HepG2 (cell line): ENCODE measurements around the gene PRKD2. TPM values are rescaled to one million over a fixed set of nuclear protein-coding genes. Genes with fewer than 3 reads are reported as not detected.

Experiments used
- ATAC-seq: fragments of 200-7000 bp; cut with Tn5 transposase; 3 replicates; pipeline ENCODE4 v1.9.1; 2020; ENCODE audit warnings: mild to moderate bottlenecking, moderate library complexity
- BruUV-seq: library from RNA; stranded (reverse); fragments of 400-500 nt; replicated peaks from 2 replicates; lab custom pipeline; 2021; lab: Mats Ljungman, UMichigan
- CTCF ChIA-PET: fragments of 300-600 bp; formaldehyde crosslinking; extraction: SDS; loops from one replicate; lab custom pipeline; 2021; ENCODE audit warnings: low total read pairs, inconsistent platforms, low intra/inter-chr PET ratio; lab: Yijun Ruan, JAX
- POLR2A ChIA-PET: fragments of 350-600 bp; sonication (Branson Sonifier 250); formaldehyde crosslinking; loops from one replicate; lab custom pipeline; 2020; ENCODE audit warnings: antibody characterized with exemption, inconsistent platforms; lab: Yijun Ruan, JAX
- DNase-seq: peaks from one replicate; pipeline ENCODE4 v3.0.0-alpha.2; 2015; ENCODE audit warnings: low spot score
- FAIRE-seq: peaks from 3 replicates; lab custom pipeline; 2011; peaks lifted over from hg19 to GRCh38; lab: Jason Lieb, UNC
- H2AFZ ChIP-seq: one replicate; pipeline ENCODE4 v1.6.1; 2011; ENCODE audit warnings: low read length, inconsistent platforms
- H3K27ac ChIP-seq: fragments of 300-600 bp; 3 replicates; pipeline ENCODE4 v1.8.0; 2011; ENCODE audit warnings: mixed run types, mild to moderate bottlenecking, mixed read lengths, low read length, inconsistent platforms; ENCODE audit not compliant: insufficient read depth; ENCODE audit errors: extremely low read length
- H3K27me3 ChIP-seq, 2 experiments: fragments of 200-600 bp in 1 of 2; 2 replicates in 1 of 2; 3 replicates in 1 of 2; pipeline versions ENCODE4 v1.6.0 to v1.8.0; 2011; ENCODE audit warnings: low read length in 2 of 2, mild to moderate bottlenecking in 2 of 2, moderate library complexity in 2 of 2, inconsistent platforms in 1 of 2; ENCODE audit not compliant: insufficient read depth in 2 of 2, control insufficient read depth in 1 of 2
- H3K36me3 ChIP-seq, 2 experiments: fragments of 200-600 bp in 1 of 2; replicated peaks in 1 of 2; 2 replicates in 1 of 2; 3 replicates in 1 of 2; pipeline versions ENCODE4 v1.5.1 to v1.8.0; 2011; ENCODE audit warnings: low read length in 2 of 2, inconsistent platforms in 1 of 2; ENCODE audit not compliant: insufficient read depth in 2 of 2, control insufficient read depth in 1 of 2
- H3K4me1 ChIP-seq: 2 replicates; pipeline ENCODE4 v1.5.1; 2012; ENCODE audit warnings: low read length, inconsistent platforms; ENCODE audit not compliant: insufficient read depth
- H3K4me2 ChIP-seq: 2 replicates; pipeline ENCODE4 v1.6.0; 2011; ENCODE audit warnings: low read depth, low read length, inconsistent platforms
- H3K4me3 ChIP-seq, 3 experiments: fragments of 200-600 bp in 1 of 3; sonication (generic), shearing (Covaris generic) in 1 of 3; replicated peaks in 1 of 3; 2 replicates each; pipeline ENCODE4 v1.5.1; 2011 to 2016; ENCODE audit warnings: low read length in 3 of 3, inconsistent platforms in 2 of 3, low read depth in 2 of 3, mild to moderate bottlenecking in 2 of 3, control low read depth in 1 of 3, mixed read lengths in 1 of 3; ENCODE audit not compliant: insufficient read depth in 1 of 3
- H3K79me2 ChIP-seq: one replicate; pipeline ENCODE4 v1.6.1; 2011; ENCODE audit warnings: low read length, inconsistent platforms; ENCODE audit not compliant: insufficient read depth
- H3K9ac ChIP-seq: 2 replicates; pipeline ENCODE4 v1.6.0; 2011; ENCODE audit warnings: mild to moderate bottlenecking, low read depth, low read length, inconsistent platforms; ENCODE audit not compliant: insufficient read depth
- H3K9me3 ChIP-seq: 2 replicates; pipeline ENCODE4 v1.5.1; 2012; ENCODE audit warnings: mild to moderate bottlenecking, low read length
- H4K20me1 ChIP-seq: 2 replicates; pipeline ENCODE4 v1.6.0; 2011; ENCODE audit warnings: inconsistent platforms, mild to moderate bottlenecking, low read length, moderate library complexity; ENCODE audit not compliant: insufficient read depth
- ADNP ChIP-seq: sonication (generic); formaldehyde crosslinking; IDR thresholded peaks from 2 replicates; pipeline ENCODE4 v1.4.0; 2020; ENCODE audit warnings: missing genetic modification reagents
- HCFC1 ChIP-seq: fragments of 150-350 bp; IDR thresholded peaks from 2 replicates; pipeline ENCODE4 v1.6.1; 2014; ENCODE audit warnings: low read depth, low read length
- HOXA7 ChIP-seq: sonication (generic); formaldehyde crosslinking; IDR thresholded peaks from 2 replicates; pipeline ENCODE4 v1.8.1; 2022; ENCODE audit warnings: mild to moderate bottlenecking, missing genetic modification reagents, moderate library complexity
- ZC3H4 ChIP-seq: sonication (generic); formaldehyde crosslinking; IDR thresholded peaks from 2 replicates; pipeline ENCODE4 v1.4.0; 2020; ENCODE audit warnings: missing genetic modification reagents, borderline replicate concordance
- ZNF263 ChIP-seq: sonication (generic); formaldehyde crosslinking; IDR thresholded peaks from 2 replicates; pipeline ENCODE4 v1.4.0; 2020; ENCODE audit warnings: missing genetic modification reagents
- ZNF572 ChIP-seq: sonication (generic); formaldehyde crosslinking; IDR thresholded peaks from 2 replicates; pipeline ENCODE4 v1.5.1; 2020; ENCODE audit warnings: mild to moderate bottlenecking, missing genetic modification reagents
- ZNF629 ChIP-seq: sonication (generic); formaldehyde crosslinking; conservative IDR thresholded peaks from 2 replicates; pipeline ENCODE4 v1.5.0; 2020; ENCODE audit warnings: missing genetic modification reagents
- WGBS: methylation state at CpG from one replicate; pipeline ENCODE4 v1.1.6; 2017; ENCODE audit warnings: low lambda C conversion rate; 5-methylcytosine and 5-hydroxymethylcytosine counted together
- in situ Hi-C: cut with HindIII; loops from 2 replicates; pipeline ENCODE4 v1.10.0; 2017; ENCODE audit warnings: low pct_unique_long_range_greater_than_20kb; ENCODE audit not compliant: extremely low pct_ligation_motif_present
- intact Hi-C: fragments of 100-400 bp; cut with micrococcal nuclease; formaldehyde crosslinking; loops from one replicate; pipeline ENCODE4 v1.10.0; 2022; ENCODE audit not compliant: unreplicated experiment
- polyA plus RNA-seq, 8 experiments: library from polyadenylated mRNA; depleted of rRNA in 3 of 8; stranded (reverse) in 7 of 8; unstranded in 1 of 8; fragments of >200 nt; fragmentation: Illumina TruSeq in 4 of 8; extraction: Trizol in 4 of 8; gene quantifications; 2 replicates each; pipeline versions ENCODE4 v1.2.1 to v1.2.3, GENCODE V29; 2011 to 2016; ENCODE audit warnings: low read depth in 4 of 8, missing spikeins in 1 of 8, mixed read lengths in 1 of 8; ENCODE audit not compliant: insufficient read depth in 1 of 8
- total RNA-seq, 5 experiments: library from RNA; depleted of rRNA; stranded (reverse); fragments of >200 nt; fragmentation: Illumina TruSeq; extraction: Trizol; gene quantifications; 2 replicates each; pipeline ENCODE4 v1.2.3, GENCODE V29; 2016; ENCODE audit warnings: low read depth in 1 of 5
- TF ChIP-seq, protein P1 (sequence below): sonication (generic); formaldehyde crosslinking; IDR thresholded peaks from 2 replicates; pipeline ENCODE4 v1.8.0; 2022; ENCODE audit warnings: mild to moderate bottlenecking, missing genetic modification reagents, borderline replicate concordance
- TF ChIP-seq, protein P2 (sequence below): sonication (generic); formaldehyde crosslinking; IDR thresholded peaks from 2 replicates; pipeline ENCODE4 v1.4.0; 2020; ENCODE audit warnings: missing genetic modification reagents, mild to moderate bottlenecking, borderline replicate concordance
- TF ChIP-seq, protein P3 (sequence below): sonication (generic); formaldehyde crosslinking; IDR thresholded peaks from 2 replicates; pipeline ENCODE4 v1.9.0; 2022; ENCODE audit warnings: missing genetic modification reagents, mild to moderate bottlenecking, borderline replicate concordance

Gene PRKD2
- total and polyA plus RNA-seq, 2 of the 13 experiments (the other 11 are each of a cell fraction or from before 2014, with no cell fraction given) = 6.7 to 7.3 TPM

DNA sequence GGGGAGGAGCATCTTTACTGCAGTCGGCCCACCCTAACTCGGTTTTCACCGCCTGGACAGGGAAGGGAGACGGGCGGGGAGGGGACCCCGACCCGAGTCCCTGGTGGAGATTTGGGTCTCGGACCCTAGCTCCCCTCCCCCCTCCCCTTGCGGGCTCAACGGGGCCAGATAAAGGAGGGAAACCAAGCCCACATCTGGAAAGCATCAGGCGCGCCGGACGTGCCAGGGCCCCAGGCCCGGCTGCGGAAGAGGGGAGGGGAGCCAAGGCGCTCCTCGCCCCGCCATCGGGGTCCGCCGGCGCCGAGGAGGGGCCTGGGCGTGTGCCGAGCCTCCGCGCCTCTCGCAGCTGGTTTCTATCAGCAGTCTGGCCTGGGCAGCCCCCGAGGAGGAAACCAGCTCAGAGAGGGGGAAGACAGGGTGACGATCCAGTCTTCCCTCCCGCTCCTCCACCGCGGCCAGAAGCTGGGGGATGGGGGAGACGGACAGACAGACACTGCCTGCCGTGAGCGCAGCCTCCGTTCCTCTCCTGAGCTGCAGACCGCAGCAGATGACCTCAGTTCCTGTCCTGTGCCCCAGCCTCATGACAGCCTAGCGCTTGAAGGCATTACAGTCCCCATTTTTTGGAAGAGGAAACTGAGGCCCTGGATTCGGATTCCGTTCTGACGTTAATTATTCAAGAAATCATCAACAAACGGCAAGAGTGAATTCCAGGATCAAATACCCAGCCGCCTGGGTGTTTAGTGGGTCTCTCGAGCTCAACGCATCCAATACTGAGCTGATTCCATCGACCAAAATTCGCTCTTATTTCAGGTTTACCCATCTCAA, 77.3 kb downstream of the PRKD2 start:
- intact Hi-C loops (no loop called here), in situ Hi-C loops (no loop called here)
- no peaks in the 10 kb centered on the region for H4K20me1 ChIP-seq
- DNase-seq (no peak), FAIRE-seq (no peak), ATAC-seq (no peak; the same call in 2 of the 3 replicates)
- no peaks in the 10 kb centered on the region for H3K36me3 ChIP-seq
- peak overlapping the region; percentile 7 to 69 (median 41); a peak in 5 of 6 replicates for H3K4me3 ChIP-seq
- 23% methylated on average over 18 of the region's 49 CpGs for WGBS
- H3K9me3 ChIP-seq = no peaks in the 10 kb centered on the region
- H3K27ac ChIP-seq = no peak overlapping the region
- H3K9ac ChIP-seq = 0 out of 2 replicates have a peak overlapping the region, but pooled peaks have one; percentile 16
- no peak overlapping the region for H2AFZ ChIP-seq
- CTCF ChIA-PET = no interaction called here
- peaks cover 28% of the 10 kb centered on the region for H3K4me1 ChIP-seq
- peak overlapping the region; percentile 68 for H3K4me2 ChIP-seq
- BruUV-seq = no TSS peak
- no peaks in the 10 kb centered on the region for H3K79me2 ChIP-seq
- H3K27me3 ChIP-seq = peaks cover 3 to 47% of the 10 kb centered on the region in 2 experiments; a peak in 4 of 5 replicates
- POLR2A ChIA-PET = no interaction called here
- TF ChIP-seq, protein P1, sequence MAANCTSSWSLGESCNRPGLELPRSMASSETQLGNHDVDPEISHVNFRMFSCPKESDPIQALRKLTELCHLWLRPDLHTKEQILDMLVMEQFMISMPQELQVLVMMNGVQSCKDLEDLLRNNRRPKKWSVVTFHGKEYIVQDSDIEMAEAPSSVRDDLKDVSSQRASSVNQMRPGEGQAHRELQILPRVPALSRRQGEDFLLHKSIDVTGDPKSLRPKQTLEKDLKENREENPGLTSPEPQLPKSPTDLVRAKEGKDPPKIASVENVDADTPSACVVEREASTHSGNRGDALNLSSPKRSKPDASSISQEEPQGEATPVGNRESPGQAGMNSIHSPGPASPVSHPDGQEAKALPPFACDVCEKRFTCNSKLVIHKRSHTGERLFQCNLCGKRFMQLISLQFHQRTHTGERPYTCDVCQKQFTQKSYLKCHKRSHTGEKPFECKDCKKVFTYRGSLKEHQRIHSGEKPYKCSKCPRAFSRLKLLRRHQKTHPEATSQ = no peak
- TF ChIP-seq ZNF572 (CRISPR knock-in tag) (no peak), ADNP (no peak), ZC3H4 (CRISPR knock-in tag) (no peak), HCFC1 (no peak), HOXA7 (CRISPR knock-in tag) (no peak), ZNF629 (CRISPR knock-in tag) (peak; percentile 60; the same call in 1 of the 2 replicates), ZNF263 (CRISPR knock-in tag) (peak; percentile 57; the same call in 1 of the 2 replicates)
- TF ChIP-seq, protein P2, sequence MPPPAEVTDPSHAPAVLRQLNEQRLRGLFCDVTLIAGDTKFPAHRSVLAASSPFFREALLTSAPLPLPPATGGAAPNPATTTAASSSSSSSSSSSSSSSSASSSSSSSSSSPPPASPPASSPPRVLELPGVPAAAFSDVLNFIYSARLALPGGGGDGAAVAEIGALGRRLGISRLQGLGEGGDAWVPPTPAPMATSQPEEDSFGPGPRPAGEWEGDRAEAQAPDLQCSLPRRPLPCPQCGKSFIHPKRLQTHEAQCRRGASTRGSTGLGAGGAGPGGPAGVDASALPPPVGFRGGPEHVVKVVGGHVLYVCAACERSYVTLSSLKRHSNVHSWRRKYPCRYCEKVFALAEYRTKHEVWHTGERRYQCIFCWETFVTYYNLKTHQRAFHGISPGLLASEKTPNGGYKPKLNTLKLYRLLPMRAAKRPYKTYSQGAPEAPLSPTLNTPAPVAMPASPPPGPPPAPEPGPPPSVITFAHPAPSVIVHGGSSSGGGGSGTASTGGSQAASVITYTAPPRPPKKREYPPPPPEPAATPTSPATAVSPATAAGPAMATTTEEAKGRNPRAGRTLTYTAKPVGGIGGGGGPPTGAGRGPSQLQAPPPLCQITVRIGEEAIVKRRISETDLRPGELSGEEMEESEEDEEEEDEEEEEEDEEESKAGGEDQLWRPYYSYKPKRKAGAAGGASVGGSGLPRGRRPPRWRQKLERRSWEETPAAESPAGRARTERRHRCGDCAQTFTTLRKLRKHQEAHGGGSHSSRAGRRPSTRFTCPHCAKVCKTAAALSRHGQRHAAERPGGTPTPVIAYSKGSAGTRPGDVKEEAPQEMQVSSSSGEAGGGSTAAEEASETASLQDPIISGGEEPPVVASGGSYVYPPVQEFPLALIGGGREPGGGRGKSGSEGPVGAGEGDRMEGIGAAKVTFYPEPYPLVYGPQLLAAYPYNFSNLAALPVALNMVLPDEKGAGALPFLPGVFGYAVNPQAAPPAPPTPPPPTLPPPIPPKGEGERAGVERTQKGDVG (CRISPR knock-in tag) = no peak
- TF ChIP-seq, protein P3, sequence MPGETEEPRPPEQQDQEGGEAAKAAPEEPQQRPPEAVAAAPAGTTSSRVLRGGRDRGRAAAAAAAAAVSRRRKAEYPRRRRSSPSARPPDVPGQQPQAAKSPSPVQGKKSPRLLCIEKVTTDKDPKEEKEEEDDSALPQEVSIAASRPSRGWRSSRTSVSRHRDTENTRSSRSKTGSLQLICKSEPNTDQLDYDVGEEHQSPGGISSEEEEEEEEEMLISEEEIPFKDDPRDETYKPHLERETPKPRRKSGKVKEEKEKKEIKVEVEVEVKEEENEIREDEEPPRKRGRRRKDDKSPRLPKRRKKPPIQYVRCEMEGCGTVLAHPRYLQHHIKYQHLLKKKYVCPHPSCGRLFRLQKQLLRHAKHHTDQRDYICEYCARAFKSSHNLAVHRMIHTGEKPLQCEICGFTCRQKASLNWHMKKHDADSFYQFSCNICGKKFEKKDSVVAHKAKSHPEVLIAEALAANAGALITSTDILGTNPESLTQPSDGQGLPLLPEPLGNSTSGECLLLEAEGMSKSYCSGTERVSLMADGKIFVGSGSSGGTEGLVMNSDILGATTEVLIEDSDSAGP (CRISPR knock-in tag) = 0 out of 2 replicates have a peak, but pooled peaks have one; percentile 40
